Measurements from ENCODE around the gene FIG4. TPM values are rescaled to one million over a fixed set of nuclear protein-coding genes. Genes with fewer than 3 reads are reported as not detected.
"Not testable (repeated sequence)": the region's sequence is repeated elsewhere in the genome, so short reads cannot be mapped to it uniquely, and the experiment has no call there.

Gene FIG4
- polyA plus RNA-seq, 3 donors, result 27.2 to 65.3 (median 53.7) TPM

DNA sequence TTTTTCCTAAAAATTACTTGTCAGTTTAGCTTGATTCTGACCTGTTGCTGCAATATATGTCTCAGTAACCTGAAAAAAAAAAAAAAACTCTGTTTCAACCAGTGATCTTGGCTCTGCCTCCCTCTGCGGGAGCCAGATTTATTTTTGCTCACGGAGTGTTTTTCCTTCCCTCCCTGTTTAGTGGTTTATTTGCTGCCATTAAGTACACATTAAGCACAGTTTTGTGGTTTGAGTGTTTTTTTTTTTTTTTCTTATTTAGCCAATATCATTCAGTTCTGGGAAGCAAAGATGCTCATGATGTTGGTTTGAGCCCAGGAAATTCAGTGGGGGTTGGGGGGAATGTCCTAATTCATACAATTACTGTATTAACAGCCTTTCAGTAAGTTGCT lies 176.9 kb downstream of the FIG4 start:
- H3K36me3 Mint-ChIP-seq, result no peaks in the 10 kb centered on the region
- TF ChIP-seq, protein P1, sequence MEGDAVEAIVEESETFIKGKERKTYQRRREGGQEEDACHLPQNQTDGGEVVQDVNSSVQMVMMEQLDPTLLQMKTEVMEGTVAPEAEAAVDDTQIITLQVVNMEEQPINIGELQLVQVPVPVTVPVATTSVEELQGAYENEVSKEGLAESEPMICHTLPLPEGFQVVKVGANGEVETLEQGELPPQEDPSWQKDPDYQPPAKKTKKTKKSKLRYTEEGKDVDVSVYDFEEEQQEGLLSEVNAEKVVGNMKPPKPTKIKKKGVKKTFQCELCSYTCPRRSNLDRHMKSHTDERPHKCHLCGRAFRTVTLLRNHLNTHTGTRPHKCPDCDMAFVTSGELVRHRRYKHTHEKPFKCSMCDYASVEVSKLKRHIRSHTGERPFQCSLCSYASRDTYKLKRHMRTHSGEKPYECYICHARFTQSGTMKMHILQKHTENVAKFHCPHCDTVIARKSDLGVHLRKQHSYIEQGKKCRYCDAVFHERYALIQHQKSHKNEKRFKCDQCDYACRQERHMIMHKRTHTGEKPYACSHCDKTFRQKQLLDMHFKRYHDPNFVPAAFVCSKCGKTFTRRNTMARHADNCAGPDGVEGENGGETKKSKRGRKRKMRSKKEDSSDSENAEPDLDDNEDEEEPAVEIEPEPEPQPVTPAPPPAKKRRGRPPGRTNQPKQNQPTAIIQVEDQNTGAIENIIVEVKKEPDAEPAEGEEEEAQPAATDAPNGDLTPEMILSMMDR (IDR thresholded peaks at IDR 0.05), result no peak
- WGBS (ENCODE audit: insufficient coverage), result no CpG with 5 or more reads among the region's 2 CpGs

DNA sequence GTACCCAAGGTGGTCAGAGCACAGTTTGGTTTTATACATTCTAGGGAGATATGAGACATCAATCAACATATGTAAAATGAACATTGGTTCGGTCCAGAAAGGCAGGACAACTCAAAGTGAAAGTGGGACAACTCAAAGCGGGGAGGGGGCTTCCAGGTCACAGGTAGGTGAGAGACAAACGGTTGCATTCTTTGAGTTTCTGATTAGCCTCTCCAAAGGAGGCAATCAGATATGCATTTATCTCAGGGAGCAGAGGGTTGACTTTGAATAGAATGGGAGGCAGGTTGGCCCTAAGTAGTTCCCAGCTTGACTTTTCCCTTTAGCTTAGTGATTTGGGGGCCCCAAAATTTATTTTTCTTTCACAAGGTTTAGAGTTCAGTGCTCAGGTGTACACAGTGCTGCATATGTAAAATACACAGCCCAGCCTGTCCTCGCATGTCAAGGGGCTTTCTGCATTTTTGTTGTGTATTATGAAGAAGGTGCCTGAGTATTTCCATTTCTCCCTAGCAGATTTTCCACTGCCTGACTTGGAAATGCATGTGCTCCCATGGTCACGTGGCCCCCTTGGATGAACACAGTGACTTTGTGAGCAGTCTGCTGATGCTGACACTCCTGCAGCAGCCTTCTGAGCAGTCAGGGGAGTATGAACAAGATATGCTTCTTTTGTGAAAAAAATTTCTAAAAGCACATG lies 178.4 kb downstream of the FIG4 start:
- H3K9me3 ChIP-seq (replicated peaks in 1 of 2; ENCODE audit: control insufficient read depth in 1 of 2, insufficient read depth in 1 of 2, low read length in 2 of 2); H3K4me1 Mint-ChIP-seq; H3K36me3 ChIP-seq (replicated peaks in 1 of 2; ENCODE audit: control insufficient read depth in 1 of 2, insufficient read depth in 2 of 2, low read length in 2 of 2); H4K20me1 ChIP-seq (ENCODE audit: insufficient read depth, low read length); intact Hi-C loops (cut with micrococcal nuclease); H3K27me3 ChIP-seq (ENCODE audit: control insufficient read depth in 2 of 2, insufficient read depth in 2 of 2, low read length in 2 of 2); H3K27ac ChIP-seq (ENCODE audit: low read depth in 1 of 2, low read length in 2 of 2); H3K79me2 ChIP-seq (ENCODE audit: insufficient read depth, low read length); H3K9ac ChIP-seq (ENCODE audit: insufficient read depth, low read length, poor library complexity, severe bottlenecking); H3K4me3 ChIP-seq (replicated peaks in 1 of 3; ENCODE audit: low read depth in 2 of 3, low read length in 3 of 3); H3K4me2 ChIP-seq (replicated peaks; ENCODE audit: extremely low read depth, low read length, poor library complexity, severe bottlenecking); H3K36me3 Mint-ChIP-seq; H3K4me3 Mint-ChIP-seq; H3K9me3 Mint-ChIP-seq; H2AFZ ChIP-seq (ENCODE audit: insufficient read depth, low read depth, low read length, poor library complexity, severe bottlenecking); H3K27ac Mint-ChIP-seq; DNase-seq: not testable (repeated sequence)
- 62% methylated on average over 3 of the region's 5 CpGs for WGBS (ENCODE audit: insufficient coverage)
- peaks cover 6 to 12% (median 7%) of the 10 kb centered on the region in 3 donors for H3K27me3 Mint-ChIP-seq (ENCODE audit: low read depth in 3 of 3)
- peaks cover 10 to 12% of the 10 kb centered on the region in 2 donors for H3K4me1 ChIP-seq (ENCODE audit: control insufficient read depth in 1 of 2, insufficient read depth in 2 of 2, low read length in 2 of 2)

More for the DNA sequence above, 176.9 kb downstream of the FIG4 start:
- H3K9ac ChIP-seq (ENCODE audit: insufficient read depth, low read length, poor library complexity, severe bottlenecking), result no peak overlapping the region
- H3K9me3 Mint-ChIP-seq, result peaks cover 0 to 2% (median 0%) of the 10 kb centered on the region in 7 donors
- no peaks in the 10 kb centered on the region for H4K20me1 ChIP-seq (ENCODE audit: insufficient read depth, low read length)
- H3K4me3 Mint-ChIP-seq, result no peak overlapping the region
- peaks cover 6 to 12% (median 7%) of the 10 kb centered on the region in 3 donors for H3K27me3 Mint-ChIP-seq (ENCODE audit: low read depth in 3 of 3)
- H2AFZ ChIP-seq (ENCODE audit: insufficient read depth, low read depth, low read length, poor library complexity, severe bottlenecking), result no peak overlapping the region
- H3K4me1 Mint-ChIP-seq, result peaks cover 4% of the 10 kb centered on the region
- DNase-seq, result no peak
- no peak overlapping the region for H3K4me3 ChIP-seq (replicated peaks in 1 of 3; ENCODE audit: low read depth in 2 of 3, low read length in 3 of 3)
- no peak overlapping the region for H3K4me2 ChIP-seq (replicated peaks; ENCODE audit: extremely low read depth, low read length, poor library complexity, severe bottlenecking)
- intact Hi-C loops (cut with micrococcal nuclease), result no loop called here
- no peaks in the 10 kb centered on the region for H3K36me3 ChIP-seq (replicated peaks in 1 of 2; ENCODE audit: control insufficient read depth in 1 of 2, insufficient read depth in 2 of 2, low read length in 2 of 2)
- no peak overlapping the region for H3K27ac Mint-ChIP-seq
- no peaks in the 10 kb centered on the region for H3K9me3 ChIP-seq (replicated peaks in 1 of 2; ENCODE audit: control insufficient read depth in 1 of 2, insufficient read depth in 1 of 2, low read length in 2 of 2)
- H3K27ac ChIP-seq (ENCODE audit: low read depth in 1 of 2, low read length in 2 of 2), result no peak overlapping the region
- no peaks in the 10 kb centered on the region for H3K79me2 ChIP-seq (ENCODE audit: insufficient read depth, low read length)
- H3K4me1 ChIP-seq (ENCODE audit: control insufficient read depth in 1 of 2, insufficient read depth in 2 of 2, low read length in 2 of 2), result peaks cover 5 to 6% of the 10 kb centered on the region in 2 donors
- H3K27me3 ChIP-seq (ENCODE audit: control insufficient read depth in 2 of 2, insufficient read depth in 2 of 2, low read length in 2 of 2), result peaks cover 0 to 3% of the 10 kb centered on the region in 2 donors
